Measurements from ENCODE around the gene MYOG.

Gene MYOG

GRCh38 chr1:203083463-203083921 lies 2.3 kb downstream of the MYOG start:
- TF ChIP-seq, protein P1, sequence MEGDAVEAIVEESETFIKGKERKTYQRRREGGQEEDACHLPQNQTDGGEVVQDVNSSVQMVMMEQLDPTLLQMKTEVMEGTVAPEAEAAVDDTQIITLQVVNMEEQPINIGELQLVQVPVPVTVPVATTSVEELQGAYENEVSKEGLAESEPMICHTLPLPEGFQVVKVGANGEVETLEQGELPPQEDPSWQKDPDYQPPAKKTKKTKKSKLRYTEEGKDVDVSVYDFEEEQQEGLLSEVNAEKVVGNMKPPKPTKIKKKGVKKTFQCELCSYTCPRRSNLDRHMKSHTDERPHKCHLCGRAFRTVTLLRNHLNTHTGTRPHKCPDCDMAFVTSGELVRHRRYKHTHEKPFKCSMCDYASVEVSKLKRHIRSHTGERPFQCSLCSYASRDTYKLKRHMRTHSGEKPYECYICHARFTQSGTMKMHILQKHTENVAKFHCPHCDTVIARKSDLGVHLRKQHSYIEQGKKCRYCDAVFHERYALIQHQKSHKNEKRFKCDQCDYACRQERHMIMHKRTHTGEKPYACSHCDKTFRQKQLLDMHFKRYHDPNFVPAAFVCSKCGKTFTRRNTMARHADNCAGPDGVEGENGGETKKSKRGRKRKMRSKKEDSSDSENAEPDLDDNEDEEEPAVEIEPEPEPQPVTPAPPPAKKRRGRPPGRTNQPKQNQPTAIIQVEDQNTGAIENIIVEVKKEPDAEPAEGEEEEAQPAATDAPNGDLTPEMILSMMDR (IDR thresholded peaks at IDR 0.05), result peak; percentile 36

DNA sequence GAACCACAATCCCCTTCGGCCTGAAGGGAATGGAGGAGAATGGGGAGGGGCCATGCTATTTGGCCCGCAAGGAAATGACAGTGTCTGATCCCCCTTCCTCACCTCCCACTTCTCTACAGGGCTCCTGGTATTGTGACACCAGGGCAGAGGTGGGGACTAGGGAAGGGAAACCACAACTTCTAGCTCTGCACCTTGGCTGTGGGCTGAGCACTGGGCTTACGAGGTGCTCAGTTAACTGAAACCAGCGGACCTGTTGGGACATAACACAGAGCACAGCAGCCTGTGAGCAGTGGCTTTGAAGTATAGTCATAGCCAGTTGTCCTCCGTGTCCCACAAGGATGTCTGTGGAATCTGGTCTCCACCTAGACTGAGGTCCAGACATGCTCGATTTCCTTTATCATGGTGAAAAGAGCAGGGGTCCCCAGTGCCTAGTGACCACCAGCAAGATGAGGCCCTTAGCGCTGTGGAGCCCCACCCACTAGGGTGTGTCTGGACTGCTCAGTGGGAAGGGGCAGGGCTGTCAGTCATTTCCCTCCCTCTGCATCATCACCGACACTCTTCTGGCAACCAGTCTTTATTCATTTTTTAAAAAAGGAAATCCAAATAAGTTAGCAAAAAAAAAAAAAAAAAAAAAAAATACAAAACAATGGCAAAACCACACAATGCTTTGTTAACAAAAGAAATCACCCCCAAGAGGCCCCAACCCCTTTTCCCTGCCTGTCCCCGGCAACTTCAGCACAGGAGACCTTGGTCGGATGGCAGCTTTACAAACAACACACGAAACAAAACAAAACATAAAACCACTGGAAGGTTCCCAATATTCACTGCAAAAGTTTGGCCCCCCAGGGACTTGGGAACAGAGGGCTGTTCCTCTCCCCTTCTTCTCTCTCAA lies 3.0 kb downstream of the MYOG start:
- TF ChIP-seq, protein P1 (IDR thresholded peaks at IDR 0.05), result no peak

- TF ChIP-seq, protein P1 (IDR thresholded peaks at IDR 0.05), result no peak
These were observed 3.6 kb downstream of the MYOG start for GRCh38 chr1:203082231-203082505.

GRCh38 chr1:203081465-203082230 lies 4.2 kb downstream of the MYOG start:
- TF ChIP-seq, protein P1 (IDR thresholded peaks at IDR 0.05), result no peak

DNA sequence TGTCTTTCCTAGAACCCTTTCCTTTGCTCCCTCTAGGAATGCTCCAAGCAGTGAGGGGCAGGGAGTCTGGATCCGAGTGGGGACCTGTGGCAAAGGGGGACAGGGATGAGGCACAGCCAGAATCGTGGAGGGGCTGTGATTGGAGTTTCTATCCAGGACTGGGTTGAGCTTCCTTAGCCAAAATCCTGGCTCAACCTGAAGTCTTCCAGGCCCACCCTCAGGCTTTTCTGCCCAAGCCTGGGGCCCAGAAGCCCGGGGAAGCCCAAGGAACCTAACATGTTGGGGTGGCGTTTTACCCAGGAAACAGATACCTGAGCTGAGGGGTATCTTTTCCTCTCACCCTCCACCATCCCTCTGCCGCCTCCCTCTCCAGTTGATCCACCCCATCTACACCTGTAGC lies 5.4 kb downstream of the MYOG start:
- TF ChIP-seq, protein P1 (IDR thresholded peaks at IDR 0.05), result no peak

DNA sequence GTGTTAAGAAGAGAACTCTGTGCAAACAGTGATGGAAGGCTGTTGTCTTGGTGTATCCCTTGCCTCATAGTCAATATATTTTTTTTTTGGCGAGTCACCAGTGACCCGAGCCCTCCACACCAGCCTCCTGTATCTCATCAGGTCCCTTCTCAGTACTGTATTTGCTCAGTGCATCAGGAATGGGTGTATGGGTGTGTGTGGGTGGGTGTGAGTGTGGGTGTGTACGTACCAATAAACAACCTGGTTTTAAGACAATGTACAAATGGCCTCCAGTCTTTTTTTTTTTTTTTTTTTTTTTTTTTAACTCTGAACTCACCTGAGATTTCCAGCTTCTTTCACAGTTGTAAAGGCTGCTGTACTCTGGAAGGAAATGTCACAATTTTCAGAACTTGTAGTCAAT lies 7.3 kb downstream of the MYOG start:
- TF ChIP-seq, protein P1 (IDR thresholded peaks at IDR 0.05), result no peak

- TF ChIP-seq, protein P1 (IDR thresholded peaks at IDR 0.05), result no peak
These were observed 7.9 kb downstream of the MYOG start for GRCh38 chr1:203077956-203078355.

Data from LNCAP (cell line).